ENCODE measurements around the gene SLC46A1.
"Not testable (repeated sequence)": the region's sequence is repeated elsewhere in the genome, so short reads cannot be mapped to it uniquely, and the experiment has no call there.

SLC46A1 gene

GRCh38 chr17:28405632-28406472 is at the start of gene SLC46A1:
Gene SLC46A1, minus strand, starts transcription at chr17:28406212. Its CDS starts 98 bp downstream, at chr17:28406114.
- intact Hi-C loops (cut with DNase I) = no loop called here
- DNase-seq = peak; percentile 40 to 84 (median 71)

DNA sequence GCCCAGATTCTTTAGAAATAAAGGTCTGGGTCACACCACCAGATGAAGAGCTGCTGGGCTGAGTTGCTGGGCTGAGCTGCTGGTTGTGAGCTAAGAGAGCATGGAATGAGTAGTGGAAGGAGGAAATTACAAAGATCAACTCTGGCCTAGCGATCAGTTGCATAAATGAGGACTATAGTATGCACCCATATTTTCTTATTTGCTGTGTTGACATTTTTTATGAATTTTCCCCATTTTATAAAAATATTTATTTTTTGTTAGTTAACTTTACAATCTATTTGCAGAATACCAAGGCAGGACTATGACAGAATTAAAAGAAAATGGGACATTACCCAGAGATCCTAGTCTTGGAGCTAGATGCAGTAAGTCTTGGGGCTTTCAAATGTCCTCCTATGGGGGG is 43.8 kb upstream of the SLC46A1 start:
- intact Hi-C loops (cut with DNase I) = no loop called here
- DNase-seq = no peak

GRCh38 chr17:28447396-28447760 is 41.4 kb upstream of the SLC46A1 start:
- DNase-seq = no peak
- intact Hi-C loops (cut with DNase I) = no loop called here

GRCh38 chr17:28446716-28447395 is 40.8 kb upstream of the SLC46A1 start:
- intact Hi-C loops (cut with DNase I) = no loop called here
- no peak for DNase-seq

DNA sequence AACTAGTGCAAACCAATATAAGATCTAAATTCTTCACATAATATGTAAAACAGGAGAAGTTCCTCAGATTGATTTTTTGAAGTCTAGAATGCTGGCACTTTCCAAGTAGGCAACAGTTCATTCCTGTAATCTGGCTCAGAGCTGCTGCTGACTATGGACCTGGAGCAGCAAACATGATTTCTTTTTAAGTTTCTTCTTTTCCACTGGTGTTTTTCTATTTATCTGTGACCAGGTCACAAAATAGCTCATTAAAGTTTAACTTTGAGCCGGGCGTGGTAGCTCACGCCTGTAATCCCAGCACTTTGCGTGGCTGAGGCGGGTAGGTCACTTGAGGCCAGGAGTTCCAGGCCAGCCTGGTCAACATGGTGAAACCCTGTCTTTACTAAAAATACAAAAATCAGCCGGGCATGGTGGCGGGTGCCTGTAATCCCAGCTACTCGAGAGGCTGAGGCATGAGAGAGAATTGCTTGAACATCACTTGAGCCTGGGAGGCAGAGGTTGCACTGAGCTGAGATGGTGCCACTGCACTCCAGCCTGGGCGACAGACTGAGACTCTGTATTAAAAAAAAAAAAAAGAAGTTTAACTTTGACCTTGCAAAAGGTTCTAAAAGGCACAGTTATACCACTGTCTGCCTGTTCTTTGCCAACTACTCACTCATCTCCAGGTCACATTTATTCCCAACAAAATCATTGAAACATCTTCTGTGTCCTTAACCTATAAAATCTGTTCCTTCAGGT is 38.1 kb upstream of the SLC46A1 start:
- intact Hi-C loops (cut with DNase I) = no loop called here
- DNase-seq = no peak

- intact Hi-C loops (cut with DNase I); DNase-seq: not testable (repeated sequence)
Observed at GRCh38 chr17:28434326-28434725, 28.3 kb upstream of the SLC46A1 start.

DNA sequence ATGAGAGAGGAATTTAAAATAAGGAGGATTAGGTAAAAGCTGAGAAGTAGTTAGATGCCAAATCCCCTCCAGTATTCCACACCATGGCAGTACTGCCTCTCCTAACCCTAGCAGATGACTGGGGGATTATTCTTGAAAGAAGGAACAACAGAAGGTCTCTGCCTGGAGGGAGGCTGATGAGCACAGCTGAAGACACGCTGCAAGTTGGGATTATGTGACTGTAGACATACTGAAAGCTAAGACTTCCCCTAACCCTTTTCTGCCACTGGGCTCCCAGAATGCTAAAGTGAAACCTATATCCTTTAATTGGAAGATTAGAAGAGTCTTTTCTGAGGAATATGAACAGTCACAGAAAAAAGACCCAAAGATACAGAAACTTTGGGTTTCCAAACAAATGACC is 27.7 kb upstream of the SLC46A1 start:
- intact Hi-C loops (cut with DNase I) = no loop called here
- DNase-seq = no peak

DNA sequence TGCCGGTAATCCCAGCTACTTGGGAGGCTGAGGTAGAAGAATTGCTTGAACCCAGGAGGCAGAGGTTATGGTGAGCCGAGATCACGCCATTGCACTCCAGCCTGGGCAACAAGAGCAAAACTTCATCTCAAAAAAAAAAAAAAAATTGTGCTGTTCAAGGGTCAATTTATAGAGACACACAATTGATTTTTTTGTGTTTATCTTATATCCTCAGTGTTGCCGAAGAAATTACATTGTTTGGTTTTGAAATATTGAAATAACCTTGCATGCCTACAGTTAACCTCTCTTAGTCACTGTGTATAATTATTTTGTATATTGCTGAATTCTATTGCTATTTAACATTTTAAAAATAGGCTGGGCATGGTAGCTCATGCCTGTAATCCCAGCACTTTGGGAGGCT is 22.0 kb upstream of the SLC46A1 start:
- intact Hi-C loops (cut with DNase I); DNase-seq: not testable (repeated sequence)

DNA sequence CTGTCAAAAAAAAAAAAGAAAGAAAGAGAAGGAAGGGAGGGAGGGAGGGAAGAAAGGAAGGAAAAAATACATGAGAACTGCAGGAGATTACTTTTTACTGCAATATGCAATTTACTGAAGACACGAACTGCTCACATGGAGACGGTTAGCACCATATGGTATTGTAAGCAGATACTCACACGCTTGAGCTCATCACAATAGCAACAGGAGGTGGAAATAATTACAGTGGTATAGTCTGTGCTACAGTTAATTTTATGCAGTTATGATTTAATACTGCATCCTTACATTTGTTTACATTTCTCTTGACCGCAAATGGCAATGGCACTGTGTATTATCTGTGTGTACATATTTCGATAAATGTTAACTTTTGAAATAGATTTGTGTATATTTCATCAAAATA is 21.4 kb upstream of the SLC46A1 start:
- intact Hi-C loops (cut with DNase I) = no loop called here

DNA sequence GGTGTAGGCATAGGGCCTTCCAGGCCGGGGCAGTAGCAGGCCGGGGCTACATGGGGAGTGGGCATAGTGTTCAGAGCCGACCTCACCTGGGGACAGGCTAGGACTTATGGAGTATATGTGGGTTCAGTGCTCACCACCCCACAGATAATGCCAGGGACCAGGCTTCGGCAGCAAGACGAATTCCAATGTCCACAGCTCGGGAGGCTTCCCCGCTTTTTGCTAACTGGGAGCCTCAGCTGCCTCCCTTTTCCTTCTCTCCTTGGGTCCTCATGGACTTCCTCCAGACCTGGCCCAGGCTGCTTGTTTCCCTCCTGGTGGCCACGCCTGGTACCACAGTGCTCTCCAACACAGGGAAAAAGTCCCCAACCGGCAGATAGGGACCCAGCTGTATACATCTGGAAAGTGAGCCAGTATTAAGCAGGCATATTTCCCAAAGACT is 20.1 kb upstream of the SLC46A1 start:
- intact Hi-C loops (cut with DNase I) = no loop called here
- DNase-seq = peak in 1 of 42 donors; percentile 18

More for the DNA sequence above, 21.4 kb upstream of the SLC46A1 start:
- DNase-seq = no peak

DNA sequence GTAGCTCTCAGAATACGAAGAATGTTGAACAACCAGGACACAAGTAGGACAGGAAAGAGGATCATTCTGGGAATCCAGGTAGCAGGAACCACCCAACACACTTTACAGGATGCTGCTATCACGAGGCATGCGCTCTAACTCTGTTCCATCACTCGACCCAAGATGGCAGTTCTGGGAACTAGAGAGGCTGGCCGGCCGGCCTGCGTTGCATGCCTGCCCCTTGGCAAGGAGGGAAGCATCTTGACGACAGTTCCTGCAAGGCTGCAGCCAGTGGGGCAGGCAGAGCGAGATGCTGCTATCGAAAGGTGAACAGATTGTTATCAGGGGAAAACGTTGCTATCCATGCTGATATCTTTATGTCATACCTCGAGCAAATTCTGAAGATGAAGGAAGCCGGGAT is 19.2 kb upstream of the SLC46A1 start:
- intact Hi-C loops (cut with DNase I) = no loop called here
- no peak for DNase-seq

GRCh38 chr17:28421787-28422305 is 15.8 kb upstream of the SLC46A1 start:
- intact Hi-C loops (cut with DNase I) = no loop called here
- DNase-seq = no peak

GRCh38 chr17:28416703-28417311 is 10.8 kb upstream of the SLC46A1 start:
- intact Hi-C loops (cut with DNase I) = no loop called here
- DNase-seq = peak in 39 of 42 donors; percentile 20 to 80 (median 57)

DNA sequence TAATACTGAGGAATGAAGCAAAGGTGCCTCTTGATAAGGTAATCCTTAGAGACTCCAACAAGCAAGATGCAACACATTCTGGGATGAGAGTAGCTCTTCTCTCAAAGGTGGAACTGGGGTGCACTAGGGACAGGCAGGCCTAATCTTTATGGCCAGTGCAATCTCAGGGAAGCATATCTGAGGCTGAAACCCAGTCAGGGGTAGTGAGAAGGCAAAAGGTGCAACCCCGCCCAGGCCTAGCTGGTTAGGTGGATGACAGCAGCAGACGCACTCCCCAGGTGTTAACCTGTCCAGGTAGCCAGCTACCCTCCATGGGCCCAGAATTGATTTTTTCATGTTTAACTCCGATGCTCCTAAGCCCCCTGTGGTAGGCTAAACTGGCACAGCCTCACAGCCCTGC is 9.9 kb upstream of the SLC46A1 start:
- intact Hi-C loops (cut with DNase I) = no loop called here
- DNase-seq = no peak

DNA sequence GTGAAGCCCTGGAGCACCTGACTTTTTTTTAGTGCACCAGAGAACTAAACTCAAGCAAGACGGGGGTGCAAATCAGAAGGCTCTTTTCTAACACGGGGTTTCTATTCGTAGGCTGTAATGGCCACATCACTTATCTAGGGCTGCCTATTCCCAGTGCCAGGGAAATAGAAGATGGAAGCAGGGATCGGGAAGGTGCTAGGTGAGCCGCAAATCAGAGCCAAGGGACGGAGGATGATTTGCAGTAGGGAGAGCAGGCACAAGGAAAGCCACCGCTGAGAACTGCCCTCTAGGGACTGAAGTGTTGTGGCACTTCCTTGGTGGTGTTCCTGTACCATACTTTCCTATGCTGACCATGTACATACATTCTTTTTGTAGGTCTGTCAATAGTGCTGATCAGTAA is 7.8 kb upstream of the SLC46A1 start:
- DNase-seq = no peak
- intact Hi-C loops (cut with DNase I) = no loop called here

GRCh38 chr17:28412099-28412498 is 6.1 kb upstream of the SLC46A1 start:
- intact Hi-C loops (cut with DNase I) = no loop called here
- no peak for DNase-seq

DNA sequence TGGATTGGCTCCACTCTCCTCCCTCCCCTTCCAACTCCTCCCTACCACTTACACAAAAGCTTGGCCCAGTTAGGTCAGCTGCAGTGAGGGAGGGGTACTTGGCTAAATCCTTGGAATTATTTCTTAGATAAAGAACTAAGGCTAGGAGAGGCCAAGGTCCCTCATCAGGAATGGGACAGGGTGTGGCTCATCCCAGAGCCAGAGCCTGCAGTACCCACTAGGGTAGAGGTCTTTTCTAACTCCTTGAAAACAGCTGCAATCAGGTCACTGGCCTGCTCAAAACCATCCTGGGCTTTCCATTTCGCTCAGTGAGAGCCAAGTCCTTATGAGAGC is 1.9 kb upstream of the SLC46A1 start:
- no peak for DNase-seq
- intact Hi-C loops (cut with DNase I) = no loop called here

- intact Hi-C loops (cut with DNase I) = no loop called here
- DNase-seq = no peak
Observed at GRCh38 chr17:28407130-28407973, 1.3 kb upstream of the SLC46A1 start.

- intact Hi-C loops (cut with DNase I) = no loop called here
- DNase-seq = peak in 32 of 42 donors; percentile 14 to 81 (median 52)
Observed at GRCh38 chr17:28406473-28406814, 432 bp upstream of the SLC46A1 start.
